Psoas muscle (tissue), 8 donors: Measurements from ENCODE around the gene RRP1B. TPM values are rescaled to one million over a fixed set of nuclear protein-coding genes. Genes with fewer than 3 reads are reported as not detected.

Source experiments
- ATAC-seq, 4 donors: fragments of 200-7000 bp; cut with Tn5 transposase; one replicate each; pipeline ENCODE4 v1.9.1; 2020; ENCODE audit warnings: moderate library complexity in 3 of 4, mild to moderate bottlenecking in 2 of 4
- DNase-seq, 2 donors: peaks; one replicate each; pipeline ENCODE4 v3.0.0-alpha.2; 2020
- H3K27ac ChIP-seq: fragments of 200-600 bp; one replicate; pipeline ENCODE4 v1.8.0; 2022
- H3K27me3 ChIP-seq, 3 donors: fragments of 200-600 bp in 1 of 3; one replicate each; pipeline versions ENCODE4 v1.6.1 to v1.8.0; 2013 to 2022; ENCODE audit warnings: low read length in 2 of 3, mild to moderate bottlenecking in 2 of 3, moderate library complexity in 1 of 3; ENCODE audit not compliant: insufficient read depth in 3 of 3
- H3K36me3 ChIP-seq, 2 donors: fragments of 200-600 bp in 1 of 2; one replicate each; pipeline versions ENCODE4 v1.6.1 to v1.8.0; 2013 to 2022; ENCODE audit warnings: low read depth in 1 of 2, mild to moderate bottlenecking in 1 of 2, moderate library complexity in 1 of 2; ENCODE audit not compliant: insufficient read depth in 1 of 2
- H3K4me1 ChIP-seq: fragments of 200-600 bp; one replicate; pipeline ENCODE4 v1.8.0; 2022
- H3K4me3 ChIP-seq: fragments of 200-600 bp; one replicate; pipeline ENCODE4 v1.8.0; 2022; ENCODE audit warnings: mild to moderate bottlenecking
- H3K9me3 ChIP-seq: fragments of 200-600 bp; one replicate; pipeline ENCODE4 v1.8.0; 2022
- WGBS, 3 donors: extraction: QIAGEN DNeasy Blood & Tissue Kit; methylation state at CpG; one replicate each; pipeline versions ENCODE4 v1.1.6 to v1.1.7; 2013; 5-methylcytosine and 5-hydroxymethylcytosine counted together
- intact Hi-C, 2 donors: fragments of 100-400 bp; cut with DNase I; formaldehyde crosslinking; loops; one replicate each; pipeline versions ENCODE4 v1.11.0 to v1.14.2; 2022
- polyA plus RNA-seq, 3 donors: library from polyadenylated mRNA; stranded (reverse); fragments of 200-250 nt; gene quantifications; one replicate each; pipeline ENCODE4 v1.2.3, GENCODE V29; 2013
- total RNA-seq, 4 donors: library from RNA; stranded (reverse); fragmentation: NEBNext Ultra II Directional in 2 of 4; extraction: Animal tissue kit (Norgen Biotek cat#: 25700) in 2 of 4; gene quantifications; one replicate each; pipeline versions ENCODE4 v1.2.1 to v1.2.4, GENCODE V29; 2021 to 2023
- TF ChIP-seq, protein P1 (sequence below): fragments of 200-600 bp; IDR thresholded peaks from one replicate; pipeline ENCODE4 v1.8.0; 2022; ENCODE audit warnings: antibody characterized with exemption
- donor health status: healthy with polysubstance abuse.
- donor health status: DM: no; HTN: no; CAD: no; lungs with moderate emphysema.
- donor health status: Bipolar disorder and iron deficiency.
- donor health status: healthy.
- donor health status: DM: yes; HTN: yes; CAD: no.
- donor health status: DM: no; HTN: no; CAD: no.
- donor health status: DM: no; HTN: no; CAD: no.
- donor health status: DM: yes; HTN: yes; CAD: no.

RRP1B gene
- total and polyA plus RNA-seq, 7 donors, result 6.0 to 21.6 (median 20.2) TPM

DNA sequence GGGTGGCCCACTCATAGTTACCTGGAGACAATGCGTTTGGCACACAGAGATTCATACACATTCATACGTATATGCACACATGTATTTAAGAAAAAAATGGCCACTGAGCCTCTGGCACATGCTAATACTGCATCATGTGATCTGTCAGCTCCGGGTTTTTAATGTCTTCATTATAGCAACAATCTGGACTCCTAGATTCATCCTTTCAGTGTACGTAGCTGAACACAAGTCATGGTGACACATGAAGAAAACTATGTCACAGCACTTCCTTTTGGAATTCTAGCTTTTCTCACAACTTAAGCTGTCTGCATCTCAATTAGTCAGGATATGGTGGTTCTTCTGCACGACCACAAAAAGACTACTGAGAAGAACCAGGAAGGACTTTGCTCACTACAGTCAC, 24.7 kb upstream of the RRP1B start:
- ATAC-seq (no peak), DNase-seq (no peak)
- Histone ChIP-seq H3K27ac (no peak overlapping the region), H3K4me3 (no peak overlapping the region), H3K4me1 (no peaks in the 10 kb centered on the region), H3K9me3 (no peaks in the 10 kb centered on the region), H3K36me3 (no peaks in the 10 kb centered on the region), H3K27me3 (no peaks in the 10 kb centered on the region)
- intact Hi-C loops, result loop anchor here in 1 of 2 donors (5.0 kb wide), 1 partner anchor 37 kb away; no protein-coding TSS in a partner anchor
- TF ChIP-seq, protein P1, sequence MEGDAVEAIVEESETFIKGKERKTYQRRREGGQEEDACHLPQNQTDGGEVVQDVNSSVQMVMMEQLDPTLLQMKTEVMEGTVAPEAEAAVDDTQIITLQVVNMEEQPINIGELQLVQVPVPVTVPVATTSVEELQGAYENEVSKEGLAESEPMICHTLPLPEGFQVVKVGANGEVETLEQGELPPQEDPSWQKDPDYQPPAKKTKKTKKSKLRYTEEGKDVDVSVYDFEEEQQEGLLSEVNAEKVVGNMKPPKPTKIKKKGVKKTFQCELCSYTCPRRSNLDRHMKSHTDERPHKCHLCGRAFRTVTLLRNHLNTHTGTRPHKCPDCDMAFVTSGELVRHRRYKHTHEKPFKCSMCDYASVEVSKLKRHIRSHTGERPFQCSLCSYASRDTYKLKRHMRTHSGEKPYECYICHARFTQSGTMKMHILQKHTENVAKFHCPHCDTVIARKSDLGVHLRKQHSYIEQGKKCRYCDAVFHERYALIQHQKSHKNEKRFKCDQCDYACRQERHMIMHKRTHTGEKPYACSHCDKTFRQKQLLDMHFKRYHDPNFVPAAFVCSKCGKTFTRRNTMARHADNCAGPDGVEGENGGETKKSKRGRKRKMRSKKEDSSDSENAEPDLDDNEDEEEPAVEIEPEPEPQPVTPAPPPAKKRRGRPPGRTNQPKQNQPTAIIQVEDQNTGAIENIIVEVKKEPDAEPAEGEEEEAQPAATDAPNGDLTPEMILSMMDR, result no peak
- 70 to 75% (median 74%) methylated on average over 5 of the region's 5 CpGs for WGBS, 3 donors

DNA sequence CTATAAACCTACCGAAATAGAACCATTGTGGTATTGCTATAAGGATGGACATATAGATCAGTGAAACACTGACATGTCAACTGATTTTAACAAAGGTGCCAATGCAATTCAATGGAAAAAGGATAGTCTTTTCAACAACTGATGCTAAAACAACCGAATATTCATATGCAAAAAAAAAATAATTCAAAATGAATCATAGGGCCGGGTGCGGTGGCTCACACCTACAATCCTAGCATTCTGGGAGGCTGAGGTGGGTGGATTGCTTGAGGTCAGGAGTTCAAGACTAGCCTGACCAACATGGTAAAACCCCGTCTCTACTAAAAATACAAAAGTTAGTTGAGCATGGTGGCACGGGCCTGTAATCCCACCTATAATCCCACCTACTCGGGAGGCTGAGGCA, 23.9 kb upstream of the RRP1B start:
- ATAC-seq (no peak), DNase-seq (no peak)
- Histone ChIP-seq H3K4me1 (no peaks in the 10 kb centered on the region), H3K27me3 (no peaks in the 10 kb centered on the region), H3K9me3 (no peaks in the 10 kb centered on the region), H3K4me3 (no peak overlapping the region), H3K27ac (no peak overlapping the region), H3K36me3 (no peaks in the 10 kb centered on the region)
- WGBS, 3 donors, result 94 to 97% (median 95%) methylated on average over 7 of the region's 7 CpGs
- TF ChIP-seq, protein P1, result no peak
- intact Hi-C loops, result loop anchor here in 1 of 2 donors (5.0 kb wide), 1 partner anchor 38 kb away; no protein-coding TSS in a partner anchor

DNA sequence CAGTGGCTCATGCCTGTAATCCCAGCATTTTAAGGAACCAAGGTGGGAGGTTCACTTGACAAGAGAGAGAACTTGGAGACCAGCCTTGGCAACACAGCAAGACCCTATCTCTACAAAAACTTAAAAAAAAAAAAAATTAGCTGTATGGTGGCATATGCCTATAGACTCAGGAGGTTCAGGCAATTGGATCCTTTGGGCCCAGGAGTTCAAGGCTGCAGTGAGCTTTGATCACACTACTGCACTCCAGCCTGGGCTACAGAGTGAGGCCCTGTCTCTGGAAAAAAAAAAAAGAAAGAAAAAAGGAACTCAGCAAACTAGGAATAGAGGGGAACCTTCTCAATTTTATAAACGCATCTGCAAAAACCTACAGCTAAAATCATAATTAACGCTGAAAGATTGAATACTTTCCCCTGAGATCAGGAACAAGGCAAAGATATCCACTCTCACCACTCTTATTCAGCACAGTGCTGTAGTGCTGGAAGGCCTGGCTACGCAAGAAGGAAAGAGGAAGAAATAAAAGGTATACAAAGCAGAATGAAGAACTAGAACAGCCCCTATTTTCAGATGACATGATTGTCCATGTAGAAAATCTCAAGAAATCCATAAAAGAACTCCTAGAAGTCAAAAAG, 21.7 kb upstream of the RRP1B start:
- no peak overlapping the region for H3K4me3 ChIP-seq
- DNase-seq, result no peak
- intact Hi-C loops, result loop anchor here in 1 of 2 donors (5.0 kb wide), 1 partner anchor 40 kb away; no protein-coding TSS in a partner anchor
- no peak for ATAC-seq
- H3K27me3 ChIP-seq, result no peaks in the 10 kb centered on the region
- no peaks in the 10 kb centered on the region for H3K9me3 ChIP-seq
- H3K36me3 ChIP-seq, result no peaks in the 10 kb centered on the region
- TF ChIP-seq, protein P1, result no peak
- H3K27ac ChIP-seq, result no peak overlapping the region
- WGBS, 3 donors, result 89 to 96% (median 93%) methylated on average over 3 of the region's 3 CpGs
- H3K4me1 ChIP-seq, result no peaks in the 10 kb centered on the region

DNA sequence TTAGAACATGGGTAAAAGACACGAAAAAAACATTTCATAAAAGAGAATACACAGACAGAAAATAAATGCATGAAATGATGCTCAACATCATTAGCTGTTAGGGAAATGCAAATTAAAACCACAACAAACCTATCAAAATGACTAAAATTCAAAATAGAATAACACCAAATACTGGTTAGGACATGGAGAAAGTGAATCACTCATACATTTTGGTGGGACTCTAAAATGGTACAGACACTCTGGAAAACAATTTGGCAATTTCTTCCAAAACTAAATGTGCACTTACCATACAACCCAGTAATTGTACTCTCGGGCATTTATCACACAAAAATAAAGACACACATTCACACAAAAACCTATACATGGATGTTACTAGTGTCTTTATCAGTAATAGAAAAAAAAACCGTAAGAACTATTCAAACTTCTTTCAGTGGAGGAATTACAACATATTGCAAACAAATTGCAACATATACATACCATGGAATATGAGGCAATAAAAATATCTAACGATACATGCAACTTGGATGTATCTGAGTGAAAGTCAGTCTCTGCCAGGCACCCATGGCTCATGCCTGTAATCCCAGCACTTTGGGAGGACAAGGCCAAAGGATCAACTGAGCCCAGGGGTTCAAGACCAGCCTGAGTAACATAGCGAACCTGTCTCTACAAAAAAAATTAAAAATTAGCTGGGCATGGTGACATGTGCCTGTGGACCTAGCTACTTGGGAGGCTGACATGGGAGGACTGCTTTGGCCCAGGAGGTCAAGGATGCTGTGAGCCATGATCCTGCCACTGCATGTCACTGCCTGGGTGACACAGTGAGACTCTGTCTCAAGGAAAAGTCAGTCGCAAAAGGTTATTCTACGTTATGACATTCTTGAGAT, 19.6 kb upstream of the RRP1B start:
- no peak for ATAC-seq
- intact Hi-C loops, result loop anchor here in 1 of 2 donors (5.0 kb wide), 1 partner anchor 42 kb away; no protein-coding TSS in a partner anchor
- TF ChIP-seq, protein P1, result no peak
- no peaks in the 10 kb centered on the region for H3K36me3 ChIP-seq
- H3K27me3 ChIP-seq, result no peaks in the 10 kb centered on the region
- WGBS, 3 donors, result 81 to 82% (median 81%) methylated on average over 7 of the region's 7 CpGs
- DNase-seq, result no peak
- no peak overlapping the region for H3K27ac ChIP-seq
- no peak overlapping the region for H3K4me3 ChIP-seq
- H3K4me1 ChIP-seq, result no peaks in the 10 kb centered on the region
- H3K9me3 ChIP-seq, result no peaks in the 10 kb centered on the region
